ENCODE results near the gene CBFA2T2. TPM values are rescaled to one million over a fixed set of nuclear protein-coding genes. Genes with fewer than 3 reads are reported as not detected.

Gene CBFA2T2
- total and polyA plus RNA-seq, 10 of the 15 experiments (the other 5 are each of a cell fraction or from before 2014, with no cell fraction given) = 0.61 to 8.6 (median 5.5) TPM

GRCh38 chr20:33566781-33567603 is 77.1 kb downstream of the CBFA2T2 start:
- Histone ChIP-seq H3K9me3 (replicated peaks; ENCODE audit: control insufficient read depth, insufficient read depth, low read length) (no peaks in the 10 kb centered on the region), H3K36me3 (ENCODE audit: control insufficient read depth in 2 of 2, insufficient read depth in 2 of 2, low read length in 1 of 2) (no peaks in the 10 kb centered on the region), H3K4me1 (ENCODE audit: control insufficient read depth, insufficient read depth, low read length) (peaks cover 7% of the 10 kb centered on the region), H2AFZ (ENCODE audit: control insufficient read depth, low read depth, low read length) (no peak overlapping the region), H4K20me1 (ENCODE audit: control insufficient read depth, insufficient read depth) (no peaks in the 10 kb centered on the region), H3K4me2 (ENCODE audit: control insufficient read depth, insufficient read depth) (no peak overlapping the region), H3K79me2 (ENCODE audit: control insufficient read depth, insufficient read depth, low read length) (no peaks in the 10 kb centered on the region), H3K27ac (ENCODE audit: control insufficient read depth, insufficient read depth) (no peak overlapping the region), H3K4me3 (no peak overlapping the region), H3K9ac (ENCODE audit: control insufficient read depth, insufficient read depth, low read length) (no peak overlapping the region), H3K27me3 (replicated peaks in 1 of 2; ENCODE audit: control insufficient read depth in 2 of 2, insufficient read depth in 2 of 2, low read length in 1 of 2) (no peaks in the 10 kb centered on the region)
- SMC1A ChIA-PET (ENCODE audit: uncharacterized antibody, unreplicated experiment) = interaction anchor here (1.4 to 4.0 kb wide), 2 partner anchors 11 to 26 kb away, joined by 4 to 14 read pairs; no protein-coding TSS in a partner anchor
- no peak for FAIRE-seq
- in situ Hi-C loops (cut with MboI) = no loop called here
- 78% methylated on average over 7 of the region's 7 CpGs for WGBS (ENCODE audit: insufficient coverage, insufficient replicate concordance, low lambda C conversion rate, missing lambda C conversion rate)
- no peak for ATAC-seq
- CTCF ChIA-PET = interaction anchor here (1.6 to 1.8 kb wide), 2 partner anchors 11 to 12 kb away, joined by 5 to 8 read pairs; no protein-coding TSS in a partner anchor
- BruUV-seq (replicated peaks) = no TSS peak
- intact Hi-C loops (cut with micrococcal nuclease; ENCODE audit: unreplicated experiment) = no loop called here
- DNase-seq (ENCODE audit: low read depth, low spot score) = no peak
- RAD21 ChIA-PET (ENCODE audit: unreplicated experiment) = interaction anchor here (0.5 kb wide), 1 partner anchor 101 kb away, joined by 4 read pairs; no protein-coding TSS in a partner anchor
- POLR2A ChIA-PET = interaction anchor here (0.6 kb wide), 1 partner anchor 24 kb away, joined by 5 read pairs; no protein-coding TSS in a partner anchor
- no peak for TF ChIP-seq CBFB (IDR thresholded peaks at IDR 0.05; ENCODE audit: low read depth)
- TF ChIP-seq, protein P1, sequence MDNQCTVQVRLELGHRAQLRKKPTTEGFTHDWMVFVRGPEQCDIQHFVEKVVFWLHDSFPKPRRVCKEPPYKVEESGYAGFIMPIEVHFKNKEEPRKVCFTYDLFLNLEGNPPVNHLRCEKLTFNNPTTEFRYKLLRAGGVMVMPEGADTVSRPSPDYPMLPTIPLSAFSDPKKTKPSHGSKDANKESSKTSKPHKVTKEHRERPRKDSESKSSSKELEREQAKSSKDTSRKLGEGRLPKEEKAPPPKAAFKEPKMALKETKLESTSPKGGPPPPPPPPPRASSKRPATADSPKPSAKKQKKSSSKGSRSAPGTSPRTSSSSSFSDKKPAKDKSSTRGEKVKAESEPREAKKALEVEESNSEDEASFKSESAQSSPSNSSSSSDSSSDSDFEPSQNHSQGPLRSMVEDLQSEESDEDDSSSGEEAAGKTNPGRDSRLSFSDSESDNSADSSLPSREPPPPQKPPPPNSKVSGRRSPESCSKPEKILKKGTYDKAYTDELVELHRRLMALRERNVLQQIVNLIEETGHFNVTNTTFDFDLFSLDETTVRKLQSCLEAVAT (IDR thresholded peaks at IDR 0.05) = no peak
- TF ChIP-seq RB1 (IDR thresholded peaks at IDR 0.05; ENCODE audit: borderline replicate concordance) = no peak
- no peak for TF ChIP-seq SKIL (IDR thresholded peaks at IDR 0.05; ENCODE audit: low read depth, poor library complexity, severe bottlenecking)
- no peak for TF ChIP-seq SMAD1 (IDR thresholded peaks at IDR 0.05; ENCODE audit: low read depth, partially characterized antibody)
- TF ChIP-seq KLF5 (IDR thresholded peaks at IDR 0.05; ENCODE audit: partially characterized antibody) = no peak
- no peak for TF ChIP-seq STAT3 (IDR thresholded peaks at IDR 0.05; ENCODE audit: low read depth, low read length)
- no peak for TF ChIP-seq SUZ12 (IDR thresholded peaks at IDR 0.05; ENCODE audit: unreplicated experiment)
- no peak for TF ChIP-seq BCLAF1 (IDR thresholded peaks at IDR 0.05)
- no peak for TF ChIP-seq NFXL1 (IDR thresholded peaks at IDR 0.05; ENCODE audit: borderline replicate concordance)
- no peak for TF ChIP-seq YY1 (IDR thresholded peaks at IDR 0.05; ENCODE audit: low read depth, low read length)
- TF ChIP-seq ASH2L (IDR thresholded peaks at IDR 0.05; ENCODE audit: borderline replicate concordance, low read depth) = no peak
- no peak for TF ChIP-seq SREBF1 (IDR thresholded peaks at IDR 0.05; ENCODE audit: low read length)
- TF ChIP-seq GATAD2B (conservative IDR thresholded peaks at IDR 0.05; ENCODE audit: low read depth) = no peak
- TF ChIP-seq LARP7 (IDR thresholded peaks at IDR 0.05) = no peak
- TF ChIP-seq, protein P2, sequence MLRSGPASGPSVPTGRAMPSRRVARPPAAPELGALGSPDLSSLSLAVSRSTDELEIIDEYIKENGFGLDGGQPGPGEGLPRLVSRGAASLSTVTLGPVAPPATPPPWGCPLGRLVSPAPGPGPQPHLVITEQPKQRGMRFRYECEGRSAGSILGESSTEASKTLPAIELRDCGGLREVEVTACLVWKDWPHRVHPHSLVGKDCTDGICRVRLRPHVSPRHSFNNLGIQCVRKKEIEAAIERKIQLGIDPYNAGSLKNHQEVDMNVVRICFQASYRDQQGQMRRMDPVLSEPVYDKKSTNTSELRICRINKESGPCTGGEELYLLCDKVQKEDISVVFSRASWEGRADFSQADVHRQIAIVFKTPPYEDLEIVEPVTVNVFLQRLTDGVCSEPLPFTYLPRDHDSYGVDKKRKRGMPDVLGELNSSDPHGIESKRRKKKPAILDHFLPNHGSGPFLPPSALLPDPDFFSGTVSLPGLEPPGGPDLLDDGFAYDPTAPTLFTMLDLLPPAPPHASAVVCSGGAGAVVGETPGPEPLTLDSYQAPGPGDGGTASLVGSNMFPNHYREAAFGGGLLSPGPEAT (IDR thresholded peaks at IDR 0.05; ENCODE audit: low read depth) = no peak
